ENCODE measurements around the gene ZDHHC12. TPM values are rescaled to one million over a fixed set of nuclear protein-coding genes. Genes with fewer than 3 reads are reported as not detected.

Gene ZDHHC12
- total and polyA plus RNA-seq, 9 donors, result 5.7 to 10.7 (median 6.8) TPM

Other genes starting within 250 kb of the ZDHHC12 start
- gene GLE1, start 219.4 kb downstream of the ZDHHC12 start, total RNA-seq, result 19.6 TPM
- gene GLE1, start 219.4 kb downstream of the ZDHHC12 start, polyA plus RNA-seq (ENCODE audit: insufficient read depth in 1 of 8, insufficient read length in 8 of 8, low replicate concordance in 1 of 8), result 10 to 100 TPM; 16.9 to 20.4 (median 19.7) TPM
- gene SPTAN1, start 171.5 kb downstream of the ZDHHC12 start, total RNA-seq, result 227 TPM
- 100 to 1,000 TPM; 244 to 384 (median 305) TPM for gene SPTAN1, start 171.5 kb downstream of the ZDHHC12 start, polyA plus RNA-seq (ENCODE audit: insufficient read depth in 1 of 8, insufficient read length in 8 of 8, low replicate concordance in 1 of 8)
- 40.8 TPM for gene DYNC2I2, start 67.3 kb downstream of the ZDHHC12 start, total RNA-seq
- 10 to 100 TPM; 43.3 to 60.5 (median 50.8) TPM for gene DYNC2I2, start 67.3 kb downstream of the ZDHHC12 start, polyA plus RNA-seq (ENCODE audit: insufficient read depth in 1 of 8, insufficient read length in 8 of 8, low replicate concordance in 1 of 8)
- gene SET, start 34.9 kb downstream of the ZDHHC12 start, total RNA-seq, result 385 TPM
- 100 to 1,000 TPM; 288 to 388 (median 333) TPM for gene SET, start 34.9 kb downstream of the ZDHHC12 start, polyA plus RNA-seq (ENCODE audit: insufficient read depth in 1 of 8, insufficient read length in 8 of 8, low replicate concordance in 1 of 8)
- 2.9 TPM for gene PKN3, start 21.6 kb downstream of the ZDHHC12 start, total RNA-seq
- 10 to 100 TPM in 1 of 8 donors, 1 to 10 TPM in 7; 7.1 to 11.0 (median 8.6) TPM for gene PKN3, start 21.6 kb downstream of the ZDHHC12 start, polyA plus RNA-seq (ENCODE audit: insufficient read depth in 1 of 8, insufficient read length in 8 of 8, low replicate concordance in 1 of 8)
- 14.2 TPM for gene ZER1, start 47.8 kb upstream of the ZDHHC12 start, total RNA-seq
- 10 to 100 TPM; 27.8 to 42.6 (median 34.2) TPM for gene ZER1, start 47.8 kb upstream of the ZDHHC12 start, polyA plus RNA-seq (ENCODE audit: insufficient read depth in 1 of 8, insufficient read length in 8 of 8, low replicate concordance in 1 of 8)
- gene TBC1D13, start 63.1 kb upstream of the ZDHHC12 start, total RNA-seq, result 12.0 TPM
- gene TBC1D13, start 63.1 kb upstream of the ZDHHC12 start, polyA plus RNA-seq (ENCODE audit: insufficient read depth in 1 of 8, insufficient read length in 8 of 8, low replicate concordance in 1 of 8), result 10 to 100 TPM; 35.0 to 59.4 (median 38.9) TPM
- gene ENDOG, start 94.4 kb upstream of the ZDHHC12 start, total RNA-seq, result 27.8 TPM
- 10 to 100 TPM; 16.7 to 26.4 (median 21.3) TPM for gene ENDOG, start 94.4 kb upstream of the ZDHHC12 start, polyA plus RNA-seq (ENCODE audit: insufficient read depth in 1 of 8, insufficient read length in 8 of 8, low replicate concordance in 1 of 8)
- 18.5 TPM for gene SPOUT1, start 105.7 kb upstream of the ZDHHC12 start, total RNA-seq
- gene SPOUT1, start 105.7 kb upstream of the ZDHHC12 start, polyA plus RNA-seq (ENCODE audit: insufficient read depth in 1 of 8, insufficient read length in 8 of 8, low replicate concordance in 1 of 8), result 10 to 100 TPM; 21.0 to 33.2 (median 26.6) TPM
- gene KYAT1, start 157.8 kb upstream of the ZDHHC12 start, total RNA-seq, result 4.7 TPM
- 1 to 10 TPM; 4.2 to 8.8 (median 5.8) TPM for gene KYAT1, start 157.8 kb upstream of the ZDHHC12 start, polyA plus RNA-seq (ENCODE audit: insufficient read depth in 1 of 8, insufficient read length in 8 of 8, low replicate concordance in 1 of 8)
- 10.6 TPM for gene LRRC8A, start 158.0 kb upstream of the ZDHHC12 start, total RNA-seq
- 10 to 100 TPM; 15.7 to 29.1 (median 21.7) TPM for gene LRRC8A, start 158.0 kb upstream of the ZDHHC12 start, polyA plus RNA-seq (ENCODE audit: insufficient read depth in 1 of 8, insufficient read length in 8 of 8, low replicate concordance in 1 of 8)
- 23.9 TPM for gene PHYHD1, start 196.9 kb upstream of the ZDHHC12 start, total RNA-seq
- gene PHYHD1, start 196.9 kb upstream of the ZDHHC12 start, polyA plus RNA-seq (ENCODE audit: insufficient read depth in 1 of 8, insufficient read length in 8 of 8, low replicate concordance in 1 of 8), result 10 to 100 TPM; 30.6 to 47.6 (median 39.0) TPM
- 8.0 TPM for gene DOLK, start 223.5 kb upstream of the ZDHHC12 start, total RNA-seq
- gene DOLK, start 223.5 kb upstream of the ZDHHC12 start, polyA plus RNA-seq (ENCODE audit: insufficient read depth in 1 of 8, insufficient read length in 8 of 8, low replicate concordance in 1 of 8), result 10 to 100 TPM in 2 of 8 donors, 1 to 10 TPM in 6; 7.9 to 11.6 (median 9.3) TPM
- gene NUP188, start 223.6 kb upstream of the ZDHHC12 start, total RNA-seq, result 21.7 TPM
- 10 to 100 TPM; 28.0 to 41.5 (median 34.3) TPM for gene NUP188, start 223.6 kb upstream of the ZDHHC12 start, polyA plus RNA-seq (ENCODE audit: insufficient read depth in 1 of 8, insufficient read length in 8 of 8, low replicate concordance in 1 of 8)